GM19452 (cell line): ENCODE measurements around the gene ERMAP.
"Not testable (repeated sequence)": the region's sequence is repeated elsewhere in the genome, so short reads cannot be mapped to it uniquely, and the experiment has no call there.

Experiments used
- ATAC-seq: cut with Tn5 transposase; IDR thresholded peaks from one replicate; pipeline ENCODE4 v1.9.1; 2021; ENCODE audit not compliant: unreplicated experiment

Gene ERMAP

DNA sequence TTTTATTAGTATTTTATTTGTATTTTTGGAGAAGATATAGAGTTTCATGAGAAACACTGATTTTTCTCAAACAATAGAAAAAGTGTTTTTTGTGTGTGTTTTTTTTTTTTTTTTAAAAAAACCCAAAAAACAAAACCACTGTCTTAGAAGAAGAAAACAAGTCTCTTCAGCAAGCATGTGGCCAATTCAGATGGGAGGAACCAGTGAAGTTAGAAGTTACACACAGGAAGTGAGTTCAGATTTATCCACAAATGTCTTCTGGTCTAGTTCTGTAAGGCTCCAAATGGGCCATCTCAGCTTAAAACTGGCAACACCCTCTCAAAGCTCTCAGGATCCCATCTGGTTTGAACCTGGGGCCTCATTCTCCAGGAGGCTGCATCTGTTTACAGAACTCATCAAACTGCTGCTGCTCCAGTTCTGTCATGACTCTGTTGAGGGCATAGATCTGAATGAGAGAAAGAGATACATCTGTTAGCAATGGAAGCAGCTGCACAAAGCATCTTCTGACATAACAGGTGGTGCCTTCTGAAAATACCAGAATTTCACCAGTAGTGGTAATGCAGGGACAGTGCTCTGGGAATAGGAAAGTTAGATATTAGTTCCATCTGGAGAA, 9.8 kb upstream of the ERMAP start:
- ATAC-seq = no peak

DNA sequence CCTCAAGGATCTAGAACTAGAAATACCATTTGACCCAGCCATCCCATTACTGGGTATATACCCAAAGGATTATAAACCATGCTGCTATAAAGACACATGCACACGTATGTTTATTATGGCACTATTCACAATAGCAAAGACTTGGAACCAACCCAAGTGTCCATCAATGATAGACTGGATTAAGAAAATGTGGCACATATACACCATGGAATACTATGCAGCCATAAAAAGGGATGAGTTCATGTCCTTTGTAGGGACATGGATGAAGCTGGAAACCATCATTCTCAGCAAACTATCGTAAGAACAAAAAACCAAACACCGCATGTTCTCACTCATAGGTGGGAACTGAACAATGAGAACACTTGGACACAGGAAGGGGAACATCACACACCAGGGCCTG, 2.1 kb upstream of the ERMAP start:
- ATAC-seq = not testable (repeated sequence)

DNA sequence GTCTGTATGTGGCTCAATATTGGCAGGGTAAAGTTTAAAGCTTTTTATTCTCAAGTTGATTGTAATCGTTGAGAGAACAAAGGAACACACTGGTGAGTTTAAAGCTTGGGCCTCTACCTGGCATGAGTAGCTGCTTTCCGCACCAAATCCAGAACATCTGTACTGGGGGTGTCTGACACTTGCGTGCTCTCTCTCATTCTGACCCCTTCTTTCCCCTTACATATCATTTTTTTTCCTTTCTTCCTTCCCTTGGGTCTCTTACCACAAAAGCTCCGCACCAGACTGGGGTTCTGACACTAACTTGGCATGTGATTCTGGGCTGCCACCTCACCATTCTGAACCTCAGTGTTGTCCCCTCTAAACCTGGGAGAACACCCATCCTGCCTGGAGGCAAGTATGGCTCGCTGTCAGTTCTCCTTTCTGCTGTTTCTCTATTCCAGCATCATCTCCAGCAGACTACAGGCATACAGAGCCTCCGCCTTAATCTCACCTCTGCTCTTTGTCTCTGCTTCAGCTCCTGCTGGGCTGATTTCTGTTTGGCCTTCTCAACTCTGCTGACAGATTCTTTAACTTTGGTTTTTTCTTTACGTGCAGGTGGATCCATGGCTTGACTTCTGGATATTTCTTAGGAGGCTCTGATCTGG, 859 bp upstream of the ERMAP start:
- ATAC-seq = no peak

DNA sequence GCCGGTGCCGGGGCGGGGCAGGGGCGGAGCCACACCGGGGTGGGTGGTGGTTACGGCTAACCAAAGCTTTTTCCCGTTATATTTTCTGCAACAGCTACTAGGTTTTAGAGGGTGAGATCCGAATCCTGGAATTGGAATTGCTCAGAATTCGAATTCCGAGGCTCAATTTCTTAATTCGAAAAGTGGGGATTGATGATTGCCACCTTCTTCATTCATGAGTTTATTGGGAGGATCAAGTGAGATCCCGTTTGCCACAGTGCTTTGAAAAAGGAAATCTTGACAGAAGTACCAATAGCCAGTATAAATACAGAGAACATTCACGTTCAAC, 482 bp downstream of the ERMAP start:
- no peak for ATAC-seq

DNA sequence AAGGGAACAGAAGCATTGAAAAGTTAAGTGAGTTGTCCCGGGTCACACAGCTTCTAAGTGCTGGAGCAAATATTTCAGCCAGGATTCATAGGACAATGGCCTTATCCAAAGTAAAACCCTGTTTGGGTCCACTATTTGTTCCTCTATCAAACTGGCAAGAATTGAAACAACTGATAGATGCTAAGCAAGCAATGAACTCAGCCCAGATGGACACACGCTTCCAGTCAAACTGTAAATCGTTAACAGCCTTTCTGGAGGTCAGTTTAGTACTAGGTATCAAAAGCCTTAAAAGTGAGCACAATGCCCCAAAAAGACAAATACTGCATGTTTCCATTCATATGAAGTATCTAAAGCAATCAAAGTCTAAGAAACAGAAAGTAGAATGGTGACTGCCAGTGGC, 1.1 kb downstream of the ERMAP start:
- no peak for ATAC-seq

DNA sequence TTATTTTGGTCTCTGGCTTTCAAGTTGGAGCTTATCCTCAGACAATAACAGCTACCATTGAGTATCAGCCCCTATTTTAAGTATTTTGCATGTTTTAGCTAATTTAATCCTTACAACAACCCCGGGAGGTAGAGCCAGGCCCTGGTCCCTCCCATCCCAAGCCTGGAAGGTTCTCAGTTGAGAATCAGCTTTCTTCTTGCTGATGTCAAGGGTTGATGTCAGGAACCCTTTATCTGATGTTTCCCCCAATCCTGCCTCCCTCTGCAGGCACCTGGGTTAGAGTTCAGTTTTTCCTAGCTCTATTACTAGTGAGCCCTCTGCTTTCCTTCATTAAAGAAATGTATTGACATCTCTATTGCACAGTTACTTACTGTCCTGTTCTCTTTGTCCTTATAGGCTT, 3.9 kb downstream of the ERMAP start:
- ATAC-seq = no peak

DNA sequence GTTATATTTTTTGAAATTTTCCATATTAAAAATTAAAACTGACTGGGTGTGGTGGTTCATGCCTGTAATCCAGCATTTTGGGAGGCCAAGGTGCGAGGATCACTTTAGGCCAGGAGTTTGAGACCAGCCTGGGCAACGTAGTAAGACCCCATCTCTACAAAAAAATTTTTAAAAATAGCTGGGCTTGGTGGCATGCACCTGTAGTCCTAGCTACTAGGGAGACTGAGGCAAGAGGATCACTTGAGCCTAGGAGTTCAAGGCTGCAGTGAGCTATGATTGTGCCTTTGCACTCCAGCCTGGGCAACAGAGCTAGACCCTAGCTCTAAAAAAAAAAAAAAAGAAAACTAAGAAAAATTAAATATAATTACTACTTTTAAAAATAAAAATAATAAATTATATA, 4.8 kb downstream of the ERMAP start:
- ATAC-seq = no peak

DNA sequence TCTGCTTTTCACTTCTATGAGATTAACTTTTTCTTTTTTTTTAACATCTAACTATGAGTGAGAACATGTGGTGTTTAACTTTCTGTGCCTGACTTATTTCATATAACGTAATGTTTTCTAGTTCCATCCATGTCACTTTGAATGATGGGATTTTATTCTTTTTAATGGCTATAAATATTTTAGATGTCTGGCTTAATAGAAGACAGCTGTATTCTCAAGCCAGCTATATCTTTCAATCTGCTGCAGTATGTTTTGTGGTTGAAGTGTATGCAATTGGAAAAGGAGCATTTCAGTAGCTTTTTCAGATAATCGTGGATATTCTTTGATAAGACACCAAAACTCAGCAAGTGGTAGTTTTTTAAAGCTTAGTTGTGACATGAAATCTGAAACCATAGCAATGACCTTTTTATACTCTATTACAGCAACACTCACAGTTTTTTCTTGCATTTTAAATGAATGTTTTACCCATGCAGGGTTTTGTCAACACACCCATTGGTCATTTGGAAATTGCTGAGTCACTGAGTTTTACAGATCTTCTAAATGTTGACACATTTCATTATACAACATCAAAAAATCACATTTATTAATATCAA, 6.0 kb downstream of the ERMAP start:
- no peak for ATAC-seq

DNA sequence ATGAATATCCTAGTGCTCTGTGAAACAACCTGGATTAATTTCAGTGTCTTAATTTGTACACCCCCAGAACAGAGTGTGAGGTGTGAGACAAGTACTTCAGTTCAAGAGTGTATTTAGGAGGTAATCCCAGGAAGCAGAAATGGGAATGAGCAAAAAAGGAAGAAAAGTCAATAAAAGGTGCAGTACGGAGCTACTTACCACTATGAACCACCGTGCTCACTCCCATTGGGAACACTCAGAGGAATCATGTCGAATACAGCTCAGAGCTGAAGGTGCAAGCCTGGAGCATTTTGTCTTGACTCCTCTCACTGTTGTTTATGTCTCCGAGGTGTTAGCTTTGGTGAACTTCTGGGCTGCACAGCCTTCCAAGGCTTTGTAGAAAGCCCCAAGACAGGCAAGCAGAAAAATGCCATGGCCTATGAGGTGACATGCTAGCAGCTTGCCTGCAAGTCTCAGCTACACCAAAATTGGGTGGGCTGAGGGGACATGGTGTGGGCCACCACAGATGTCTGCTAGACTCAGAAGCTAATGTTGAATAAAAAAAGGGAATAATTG, 7.6 kb downstream of the ERMAP start:
- no peak for ATAC-seq

DNA sequence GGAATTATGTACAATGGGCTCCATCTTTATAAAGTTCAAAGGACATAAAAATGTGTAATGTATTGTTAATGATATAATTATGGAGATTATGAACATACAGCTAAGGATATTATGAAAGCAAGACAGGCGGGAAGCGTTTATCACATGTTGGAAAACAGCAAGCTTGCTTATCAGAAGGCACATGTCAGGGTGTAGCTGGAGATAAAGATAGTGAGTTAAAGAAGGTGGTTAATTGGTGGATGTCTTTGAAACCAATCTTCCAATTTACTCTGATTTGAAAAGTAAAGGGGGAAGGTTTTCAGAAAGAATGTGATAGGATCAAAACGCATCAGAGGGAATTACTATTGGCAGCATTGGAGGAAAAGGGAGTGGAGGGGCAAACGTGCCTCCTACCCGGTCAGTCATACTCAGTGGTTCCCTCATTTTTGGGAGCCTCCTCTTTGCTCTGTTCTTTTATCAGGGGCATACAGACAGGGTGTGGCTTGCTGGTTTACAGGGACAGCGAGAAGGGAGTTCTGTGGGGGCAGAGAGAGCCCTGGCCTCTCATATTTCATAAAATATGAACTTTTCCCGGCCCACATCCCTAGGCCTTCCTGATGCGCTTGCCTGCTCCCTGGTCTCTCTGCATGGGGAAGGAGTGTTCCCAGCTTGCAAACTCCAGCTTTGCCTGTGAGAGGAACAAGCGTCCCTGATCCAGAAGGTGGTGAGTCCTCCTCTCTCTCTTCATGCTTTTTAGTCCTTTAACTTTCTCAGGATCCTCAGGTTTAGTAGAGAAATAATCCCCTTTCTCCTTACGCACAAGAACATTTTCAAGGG, 8.3 kb downstream of the ERMAP start:
- no peak for ATAC-seq

DNA sequence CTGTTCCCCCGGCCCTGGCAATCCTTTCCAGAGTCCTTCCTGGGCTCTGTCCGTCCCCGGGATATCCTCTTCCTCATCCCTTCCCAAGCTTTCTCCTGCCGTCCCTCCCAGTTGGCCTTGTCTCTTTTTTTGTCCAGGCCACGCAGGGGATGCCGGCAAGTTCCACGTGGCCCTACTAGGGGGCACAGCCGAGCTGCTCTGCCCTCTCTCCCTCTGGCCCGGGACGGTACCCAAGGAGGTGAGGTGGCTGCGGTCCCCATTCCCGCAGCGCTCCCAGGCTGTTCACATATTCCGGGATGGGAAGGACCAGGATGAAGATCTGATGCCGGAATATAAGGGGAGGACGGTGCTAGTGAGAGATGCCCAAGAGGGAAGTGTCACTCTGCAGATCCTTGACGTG, 13.7 kb downstream of the ERMAP start:
- no peak for ATAC-seq

DNA sequence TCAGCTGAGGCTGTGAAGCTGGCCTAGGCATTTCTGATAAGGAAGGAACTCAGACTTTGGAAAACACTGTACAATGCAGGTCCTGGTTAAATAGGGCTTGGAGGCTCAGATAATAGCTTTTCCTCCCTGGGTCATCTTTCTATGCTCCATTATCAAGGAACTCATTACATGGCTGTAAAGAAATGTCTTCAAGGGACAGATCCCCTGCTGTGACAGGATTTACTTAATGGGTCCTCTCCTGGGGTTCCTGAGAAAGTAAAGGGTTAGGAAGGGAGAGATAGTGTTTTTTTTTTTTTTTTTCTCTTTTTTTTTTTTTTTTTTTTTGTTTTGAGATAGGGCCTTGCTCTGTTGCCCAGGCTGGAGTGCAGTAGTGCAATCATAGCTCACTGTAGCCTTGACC, 14.4 kb downstream of the ERMAP start:
- ATAC-seq = no peak

DNA sequence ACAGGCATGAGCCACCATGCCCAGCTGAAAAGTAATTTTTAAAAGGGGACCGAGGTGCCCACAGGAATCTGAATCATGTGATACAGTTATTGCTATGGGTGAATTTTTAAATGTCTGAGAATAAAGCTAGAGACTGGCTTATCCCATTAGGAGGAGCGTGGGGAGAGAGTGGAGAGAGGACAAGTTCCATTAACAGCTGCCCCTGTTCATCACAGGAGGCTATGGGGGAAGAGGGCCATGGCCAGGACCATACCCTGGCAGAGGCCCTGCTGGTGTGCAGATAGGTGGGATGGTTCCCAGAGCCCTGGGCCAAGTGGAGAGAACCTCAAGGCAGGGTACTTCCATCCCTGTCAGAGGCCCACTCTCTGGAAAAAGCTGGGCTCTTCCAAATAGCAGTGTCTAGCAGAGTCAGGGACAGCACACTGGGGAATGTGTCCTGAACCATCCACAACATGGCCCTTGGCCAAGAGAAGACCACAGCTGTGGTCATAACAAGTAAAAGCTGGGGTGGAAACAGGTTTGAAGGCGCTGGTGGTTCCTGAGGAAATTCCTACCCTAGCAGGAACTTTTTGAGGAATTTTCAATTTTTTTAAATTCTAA, 15.8 kb downstream of the ERMAP start:
- ATAC-seq = no peak

DNA sequence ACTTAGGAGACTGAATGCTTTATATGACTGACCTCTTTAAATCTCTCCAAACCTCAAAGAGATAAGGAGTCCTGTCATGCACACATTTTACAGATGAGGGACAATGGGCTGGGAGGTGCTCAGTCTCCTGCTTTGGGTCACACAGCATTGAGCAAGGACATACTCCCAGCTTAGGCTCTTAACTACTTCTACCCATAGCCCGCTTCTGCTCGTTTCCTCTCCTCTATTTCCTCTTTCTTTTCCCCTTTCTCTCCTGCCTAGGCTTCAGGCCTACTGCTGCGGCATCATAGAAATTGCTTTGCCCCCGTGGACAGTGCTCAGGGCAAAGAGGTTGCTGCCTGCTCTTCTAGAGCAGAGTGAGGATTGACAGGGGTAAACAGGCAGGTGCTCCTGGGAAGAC, 17.1 kb downstream of the ERMAP start:
- ATAC-seq = no peak

DNA sequence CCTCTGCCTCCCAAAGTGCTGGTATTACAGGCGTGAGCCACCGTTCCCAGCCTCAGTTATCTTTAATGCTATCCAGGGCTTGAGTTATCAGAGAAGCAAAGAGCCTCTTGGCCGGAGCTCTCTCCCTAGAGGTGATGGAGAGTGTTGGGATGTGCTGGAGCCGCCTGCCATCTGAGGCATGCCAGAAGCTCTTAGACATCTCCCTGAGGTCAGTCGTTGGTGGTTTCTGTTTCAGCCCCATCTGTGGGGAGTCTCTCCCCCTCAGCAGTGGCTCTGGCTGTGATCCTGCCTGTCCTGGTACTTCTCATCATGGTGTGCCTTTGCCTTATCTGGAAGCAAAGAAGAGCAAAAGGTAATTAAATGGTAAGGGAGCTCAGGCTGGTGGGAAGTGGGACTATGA, 17.9 kb downstream of the ERMAP start:
- ATAC-seq = no peak

DNA sequence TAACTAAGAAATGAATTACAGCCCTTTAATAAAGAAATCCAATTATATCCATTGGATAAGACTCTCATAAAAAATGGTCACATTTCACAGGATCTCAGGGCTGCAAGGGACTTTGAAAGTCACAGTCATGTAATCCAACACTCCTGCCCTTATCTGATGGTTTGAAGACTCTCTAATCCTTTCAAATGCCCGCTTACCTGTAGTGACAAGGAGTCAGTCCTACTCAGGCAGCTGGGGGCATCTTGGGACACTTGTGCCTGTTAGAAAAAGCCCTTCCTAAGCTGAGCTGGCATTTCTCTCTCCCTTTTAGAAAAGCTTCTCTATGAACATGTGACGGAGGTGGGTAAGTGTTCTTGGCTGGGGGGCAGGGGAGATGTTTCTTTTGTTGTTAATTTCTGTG, 18.5 kb downstream of the ERMAP start:
- no peak for ATAC-seq

DNA sequence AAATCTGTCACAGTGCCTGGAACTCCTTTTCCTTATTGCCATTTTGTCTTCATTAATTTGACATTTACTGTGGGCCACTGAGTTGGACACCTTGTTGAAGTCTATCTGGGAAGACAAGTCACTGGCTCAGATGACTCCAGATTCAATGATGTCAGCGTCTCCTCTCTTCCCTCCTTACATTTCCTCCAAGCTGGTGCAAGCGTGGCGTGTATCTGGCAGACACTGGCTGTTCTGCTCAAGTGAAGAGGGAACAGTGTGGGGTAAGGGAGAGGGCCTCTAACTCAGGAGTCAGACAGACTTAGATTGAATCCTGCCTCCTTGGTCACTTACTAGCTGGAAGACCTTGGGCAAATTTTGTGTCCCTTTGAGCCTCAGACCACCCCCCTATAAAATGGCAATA, 20.8 kb downstream of the ERMAP start:
- ATAC-seq = no peak

DNA sequence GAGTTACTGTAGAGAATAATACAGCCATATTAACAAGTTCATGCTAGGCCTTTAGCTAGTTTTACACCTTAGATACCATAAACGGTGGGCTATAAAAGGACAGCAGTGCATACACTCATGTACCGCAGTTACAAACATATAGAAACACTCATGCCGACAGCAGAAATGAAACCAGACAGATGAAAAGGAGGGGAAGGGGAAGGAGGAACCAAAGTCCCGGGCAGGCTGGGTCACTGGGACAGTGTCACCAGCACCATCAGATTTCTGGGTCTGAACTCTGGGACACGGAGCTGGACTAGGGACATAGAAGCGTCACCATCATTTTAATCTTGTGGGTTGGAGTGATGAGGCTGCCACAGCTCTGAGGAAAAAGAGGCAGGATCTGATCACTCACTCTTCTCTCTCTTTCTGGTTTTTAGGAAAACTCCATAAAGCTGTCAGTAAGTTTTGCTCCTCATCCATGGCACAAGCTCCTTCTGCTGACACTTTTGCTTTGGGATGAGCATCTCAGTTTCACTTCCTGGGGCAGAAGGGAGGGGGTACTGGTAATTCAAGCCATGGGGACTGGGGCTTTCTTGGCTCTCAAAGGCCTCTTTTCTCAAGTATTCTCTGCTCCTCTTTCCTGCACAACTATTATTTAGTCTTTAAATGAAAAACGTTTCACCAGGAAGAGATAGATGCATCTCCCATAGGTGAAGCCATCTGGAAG, 21.7 kb downstream of the ERMAP start:
- ATAC-seq = no peak

DNA sequence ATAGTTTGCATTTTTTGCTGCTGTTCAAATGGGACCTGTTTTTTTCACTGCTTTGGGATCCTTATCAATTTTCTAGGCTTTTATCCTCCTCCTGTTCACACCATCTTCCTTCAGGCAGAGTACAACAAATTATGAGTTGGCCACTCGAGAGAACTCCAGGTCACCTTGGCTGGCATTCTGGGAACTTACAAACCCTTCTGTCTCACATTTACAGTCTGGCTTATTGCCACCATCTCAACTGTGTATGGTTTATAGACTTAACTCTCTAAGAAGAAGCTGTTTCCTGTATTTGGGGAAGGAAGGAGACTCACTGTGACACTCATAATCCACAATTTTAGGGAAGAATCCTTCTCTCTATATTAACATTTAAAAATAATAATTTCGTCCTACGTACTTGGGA, 24.1 kb downstream of the ERMAP start:
- no peak for ATAC-seq

DNA sequence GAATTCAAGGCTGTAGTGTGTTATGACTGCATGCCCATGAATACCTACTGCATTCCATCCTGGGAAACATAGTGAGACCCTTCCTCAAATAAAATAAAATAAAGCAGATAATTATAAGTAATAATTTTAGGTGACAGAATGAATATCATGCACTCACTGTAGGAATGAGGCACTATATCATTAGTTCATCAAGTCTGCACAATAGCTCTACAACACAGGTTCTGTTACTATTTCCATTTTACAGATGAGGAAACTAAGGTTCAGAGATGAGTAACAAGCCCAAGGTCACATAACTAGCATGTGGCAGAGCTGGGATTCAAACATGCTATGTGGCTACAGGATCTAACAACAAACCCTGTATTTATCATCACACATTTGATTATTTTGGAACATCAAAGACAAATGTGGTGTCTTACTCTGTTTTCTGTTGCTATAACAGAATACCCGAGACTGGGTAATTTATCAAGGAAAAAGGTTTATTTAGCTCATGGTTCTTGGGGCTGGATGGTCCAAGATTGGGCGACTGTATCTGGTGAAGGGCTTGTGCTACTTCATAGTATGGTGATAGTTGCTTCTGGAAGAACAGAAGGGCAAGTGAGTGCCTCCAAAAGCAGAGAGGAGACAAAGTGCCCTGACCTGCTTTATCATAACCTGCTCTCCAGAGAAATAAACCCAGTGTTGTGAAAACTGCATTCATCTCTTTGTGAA, 24.7 kb downstream of the ERMAP start:
- no peak for ATAC-seq
